Endothelial cell of umbilical vein (primary cell): ENCODE data around the gene TRMT6. TPM values are rescaled to one million over a fixed set of nuclear protein-coding genes. Genes with fewer than 3 reads are reported as not detected.
A peak's percentile ranks its signal among the peaks of the same experiment; 100 is the strongest.

Experiments
- BruUV-seq: library from RNA; stranded (reverse); fragments of 400-500 nt; replicated peaks from 2 replicates; lab custom pipeline; 2021; lab: Mats Ljungman, UMichigan
- CTCF ChIA-PET: fragments of 300-600, 350-600 bp; sonication (Branson Sonifier 250); formaldehyde crosslinking; loops from one replicate; lab custom pipeline; 2021; ENCODE audit warnings: antibody characterized with exemption, inconsistent platforms; lab: Charles Lee
- POLR2A ChIA-PET: fragments of 300-600, 350-600 bp; sonication (Branson Sonifier 250); formaldehyde crosslinking; loops from one replicate; lab custom pipeline; 2021; ENCODE audit warnings: antibody characterized with exemption, inconsistent platforms; lab: Charles Lee
- DNase-seq: peaks from one replicate; pipeline ENCODE4 v3.0.0-alpha.2; 2011; ENCODE audit warnings: low read depth, low spot score
- FAIRE-seq: peaks from 2 replicates; lab custom pipeline; 2011; peaks lifted over from hg19 to GRCh38; lab: Jason Lieb, UNC
- H2AFZ ChIP-seq: 2 replicates; pipeline ENCODE4 v1.6.0; 2012; ENCODE audit warnings: low read depth, low read length, control low read depth, inconsistent platforms
- H3K27ac ChIP-seq: 2 replicates; pipeline ENCODE4 v1.5.1; 2011; ENCODE audit warnings: low read depth, mild to moderate bottlenecking, control low read depth, low read length, moderate library complexity; ENCODE audit not compliant: insufficient read depth
- H3K27me3 ChIP-seq, 2 experiments: 2 replicates each; pipeline versions ENCODE4 v1.6.0 to v1.6.1; 2011; ENCODE audit warnings: low read length in 2 of 2, mixed read lengths in 1 of 2; ENCODE audit not compliant: control insufficient read depth in 2 of 2, insufficient read depth in 2 of 2
- H3K36me3 ChIP-seq, 2 experiments: 2 replicates in 1 of 2; 3 replicates in 1 of 2; pipeline ENCODE4 v1.5.1; 2011; ENCODE audit warnings: low read length in 2 of 2, mild to moderate bottlenecking in 1 of 2, moderate library complexity in 1 of 2; ENCODE audit not compliant: control insufficient read depth in 2 of 2, insufficient read depth in 2 of 2; ENCODE audit errors: extremely low read depth in 1 of 2
- H3K4me1 ChIP-seq: 3 replicates; pipeline ENCODE4 v1.5.1; 2011; ENCODE audit warnings: mild to moderate bottlenecking, low read length; ENCODE audit not compliant: control insufficient read depth, insufficient read depth; ENCODE audit errors: extremely low read depth
- H3K4me2 ChIP-seq: 2 replicates; pipeline ENCODE4 v1.6.1; 2011; ENCODE audit warnings: low read length, control low read depth, mixed read lengths; ENCODE audit not compliant: insufficient read depth
- H3K4me3 ChIP-seq, 3 experiments: fragments of 200-600 bp in 1 of 3; sonication (generic), shearing (Covaris generic) in 1 of 3; replicated peaks in 1 of 3; 2 replicates each; pipeline ENCODE4 v1.5.1; 2011 to 2016; ENCODE audit warnings: control low read depth in 3 of 3, low read length in 3 of 3, mild to moderate bottlenecking in 2 of 3, inconsistent platforms in 1 of 3, low read depth in 1 of 3, moderate library complexity in 1 of 3; ENCODE audit not compliant: insufficient read depth in 1 of 3
- H3K79me2 ChIP-seq: 2 replicates; pipeline ENCODE4 v1.6.0; 2012; ENCODE audit warnings: low read length, inconsistent platforms; ENCODE audit not compliant: control insufficient read depth, insufficient read depth
- H3K9ac ChIP-seq: replicated peaks from 2 replicates; pipeline ENCODE3; 2011; ENCODE audit warnings: low read length, control low read depth; ENCODE audit not compliant: insufficient read depth; ENCODE audit errors: extremely low read depth
- H3K9me1 ChIP-seq: replicated peaks from 3 replicates; pipeline ENCODE4 v1.6.0; 2011; ENCODE audit warnings: mild to moderate bottlenecking, low read length; ENCODE audit not compliant: control insufficient read depth, insufficient read depth; ENCODE audit errors: extremely low read depth
- H3K9me3 ChIP-seq: replicated peaks from 2 replicates; pipeline ENCODE4 v1.5.1; 2012; ENCODE audit warnings: low read length, inconsistent platforms; ENCODE audit not compliant: control insufficient read depth, insufficient read depth
- H4K20me1 ChIP-seq: replicated peaks from 2 replicates; pipeline ENCODE3; 2011; ENCODE audit warnings: mild to moderate bottlenecking, low read length; ENCODE audit not compliant: control insufficient read depth, insufficient read depth; ENCODE audit errors: extremely low read depth
- CTCF ChIP-seq, 2 donors: IDR thresholded peaks; 1 replicate in 1 of 2; 2 replicates in 1 of 2; pipeline ENCODE4 v1.5.1; 2011; ENCODE audit warnings: low read length in 2 of 2, mild to moderate bottlenecking in 2 of 2, moderate library complexity in 2 of 2, control low read depth in 1 of 2, inconsistent platforms in 1 of 2, low read depth in 1 of 2; ENCODE audit not compliant: insufficient read depth in 1 of 2; ENCODE audit errors: extremely low read depth in 1 of 2
- EZH2 ChIP-seq: IDR thresholded peaks from 2 replicates; pipeline ENCODE4 v1.6.1; 2012; ENCODE audit warnings: borderline replicate concordance, low read depth, mild to moderate bottlenecking, moderate library complexity, low read length, inconsistent platforms; ENCODE audit not compliant: severe bottlenecking
- FOS ChIP-seq: IDR thresholded peaks from 2 replicates; pipeline ENCODE4 v1.6.1; 2011; ENCODE audit warnings: mild to moderate bottlenecking, low read length, moderate library complexity, borderline replicate concordance; ENCODE audit not compliant: insufficient read depth
- GATA2 ChIP-seq: IDR thresholded peaks from 2 replicates; pipeline ENCODE4 v1.7.0; 2011; ENCODE audit warnings: low read depth, mild to moderate bottlenecking, moderate library complexity, mixed read lengths, low read length; ENCODE audit not compliant: insufficient read length, insufficient read depth
- JUN ChIP-seq: IDR thresholded peaks from 2 replicates; pipeline ENCODE4 v1.6.1; 2011; ENCODE audit warnings: borderline replicate concordance, low read depth; ENCODE audit not compliant: insufficient read length, insufficient read depth
- MAX ChIP-seq: IDR thresholded peaks from 2 replicates; pipeline ENCODE4 v1.6.1; 2011; ENCODE audit not compliant: insufficient read depth, insufficient read length
- MYC ChIP-seq: IDR thresholded peaks from one replicate; pipeline ENCODE4 v1.6.1; 2011; ENCODE audit warnings: mild to moderate bottlenecking, low read depth, low read length
- POLR2A ChIP-seq: IDR thresholded peaks from 2 replicates; pipeline ENCODE4 v1.6.1; 2012; ENCODE audit warnings: low read depth, mild to moderate bottlenecking, control low read depth, low read length
- POLR2AphosphoS5 ChIP-seq: IDR thresholded peaks from 2 replicates; pipeline ENCODE4 v1.6.1; 2012; ENCODE audit warnings: low read depth, mild to moderate bottlenecking, control low read depth, low read length, moderate library complexity; ENCODE audit not compliant: insufficient read depth
- dilution Hi-C: fragments of 300-500 bp; cut with MboI; formaldehyde crosslinking; loops from one replicate; pipeline ENCODE4 v1.15.0; 2019; ENCODE audit warnings: low sequenced_read_pairs; ENCODE audit not compliant: extremely low pct_ligation_motif_present
- intact Hi-C: fragments of 100-400 bp; cut with micrococcal nuclease; formaldehyde crosslinking; loops from one replicate; pipeline ENCODE4 v1.10.0; 2022
- polyA plus RNA-seq, 4 experiments: library from polyadenylated mRNA; depleted of rRNA in 3 of 4; stranded (reverse) in 3 of 4; unstranded in 1 of 4; fragments of >200 nt; gene quantifications; 2 replicates each; pipeline versions ENCODE4 v1.2.1 to v1.2.3, GENCODE V29; 2011 to 2012; ENCODE audit warnings: missing spikeins in 1 of 4
- total RNA-seq: library from RNA; stranded (reverse); gene quantifications from 2 replicates; pipeline ENCODE4 v1.2.3, GENCODE V29; 2021

Gene TRMT6
- total and polyA plus RNA-seq, 2 donors (not counting 3 experiments of a cell fraction or from before 2014, with no cell fraction given) = 4.1 to 12.0 TPM

GRCh38 chr20:5935384-5935783 lies 14.9 kb downstream of the TRMT6 start:
- ChIA-PET CTCF (interaction anchor here (1.0 to 1.7 kb wide), 5 partner anchors 9 to 406 kb away, joined by 3 to 9 read pairs (median 7); no protein-coding TSS in a partner anchor), POLR2A (interaction anchor here (0.8 kb wide), 1 partner anchor 19 kb away, joined by 3 read pairs; no protein-coding TSS in a partner anchor)
- Histone ChIP-seq H3K9ac (no peak overlapping the region), H3K79me2 (no peaks in the 10 kb centered on the region), H3K9me3 (no peaks in the 10 kb centered on the region), H3K4me2 (no peak overlapping the region), H3K4me3 (no peak overlapping the region), H3K9me1 (no peaks in the 10 kb centered on the region), H3K27me3 (peaks cover 0 to 4% of the 10 kb centered on the region in 2 experiments), H3K4me1 (no peaks in the 10 kb centered on the region), H4K20me1 (no peaks in the 10 kb centered on the region), H3K36me3 (peaks cover 0 to 9% of the 10 kb centered on the region in 2 experiments), H2AFZ (no peak overlapping the region), H3K27ac (no peak overlapping the region)
- DNase-seq = no peak
- no peak for TF ChIP-seq POLR2AphosphoS5
- FAIRE-seq = no peak
- dilution Hi-C loops = no loop called here
- intact Hi-C loops = no loop called here
- TSS peak; percentile 17 for BruUV-seq

GRCh38 chr20:5933802-5934436 lies 16.4 kb downstream of the TRMT6 start:
- H3K9ac ChIP-seq = no peak overlapping the region
- H3K4me3 ChIP-seq = no peak overlapping the region
- peaks cover 2 to 6% of the 10 kb centered on the region in 2 experiments for H3K27me3 ChIP-seq
- H3K79me2 ChIP-seq = no peaks in the 10 kb centered on the region
- no TSS peak for BruUV-seq
- H2AFZ ChIP-seq = no peak overlapping the region
- no peaks in the 10 kb centered on the region for H4K20me1 ChIP-seq
- peak; percentile 25 for DNase-seq
- POLR2A ChIA-PET = no interaction called here
- dilution Hi-C loops = no loop called here
- H3K9me3 ChIP-seq = no peaks in the 10 kb centered on the region
- H3K4me2 ChIP-seq = no peak overlapping the region
- TF ChIP-seq JUN (no peak), EZH2 (no peak), MAX (no peak), MYC (no peak), CTCF (IDR thresholded peaks at IDR 0.05; ENCODE audit: extremely low read depth in 1 of 2, insufficient read depth in 1 of 2, low read depth in 1 of 2, low read length in 2 of 2) (no peak), POLR2AphosphoS5 (no peak), GATA2 (no peak), FOS (no peak), POLR2A (no peak)
- intact Hi-C loops = loop anchor here (1.0 to 5.0 kb wide), 2 partner anchors 367 to 405 kb away; no protein-coding TSS in a partner anchor
- no peak overlapping the region for H3K27ac ChIP-seq
- H3K4me1 ChIP-seq = no peaks in the 10 kb centered on the region
- H3K36me3 ChIP-seq = peaks cover 0 to 5% of the 10 kb centered on the region in 2 experiments
- H3K9me1 ChIP-seq = no peaks in the 10 kb centered on the region
- FAIRE-seq = peak; percentile 31
- CTCF ChIA-PET = interaction anchor here (0.8 to 2.8 kb wide), 7 partner anchors 9 to 405 kb away, joined by 3 to 20 read pairs (median 5); no protein-coding TSS in a partner anchor
